Breast epithelium (tissue), 3 donors: Measurements from ENCODE around the gene RAX.
"Not testable (repeated sequence)": the region's sequence is repeated elsewhere in the genome, so short reads cannot be mapped to it uniquely, and the experiment has no call there.

Source experiments
- CTCF ChIP-seq, 3 donors: fragments of 450-650 bp; IDR thresholded peaks; one replicate each; pipeline ENCODE4 v1.5.1; 2016 to 2017; ENCODE audit warnings: antibody characterized with exemption in 3 of 3, mild to moderate bottlenecking in 3 of 3, moderate library complexity in 3 of 3
- POLR2A ChIP-seq: fragments of 450-650 bp; IDR thresholded peaks from one replicate; pipeline ENCODE4 v1.6.1; 2016; ENCODE audit warnings: antibody characterized with exemption, mild to moderate bottlenecking, moderate library complexity

- TF ChIP-seq POLR2A; CTCF (IDR thresholded peaks at IDR 0.05): not testable (repeated sequence)
These were observed 11.0 kb downstream of the RAX start for GRCh38 chr18:59262243-59262642.
